ENCODE measurements around the gene SHF.

Gene SHF

DNA sequence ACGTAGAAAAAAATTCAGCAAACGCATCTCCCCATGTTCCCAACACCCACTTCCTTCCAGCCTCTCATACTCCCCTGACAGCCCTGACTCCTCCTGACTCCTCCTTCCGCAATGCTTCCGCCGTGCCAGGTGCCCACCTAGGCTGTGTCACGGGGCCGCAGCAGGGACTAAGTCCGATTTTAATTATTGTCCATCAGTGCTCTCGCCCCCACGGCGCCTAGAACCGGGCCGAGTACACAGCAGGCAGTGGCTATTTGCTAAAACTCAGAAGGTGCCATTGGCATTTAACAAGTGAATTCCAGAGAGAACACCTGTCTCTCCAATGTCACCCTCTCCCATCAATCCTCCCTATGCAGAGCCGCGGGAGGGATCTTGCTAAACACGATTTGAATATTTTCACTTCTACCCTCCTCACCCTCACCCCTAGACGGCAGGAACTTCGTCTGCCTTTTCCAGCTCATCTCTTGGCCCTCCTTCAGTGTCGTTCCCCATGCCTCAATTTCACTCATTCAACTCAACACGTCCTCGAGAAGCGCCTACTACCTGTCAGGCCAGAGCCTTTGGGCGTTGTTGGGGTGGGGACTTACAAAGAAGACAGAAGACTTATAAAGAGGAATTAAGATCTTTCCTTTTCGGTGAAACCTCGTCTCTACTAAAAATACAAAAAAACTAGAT is 11.5 kb upstream of the SHF start:
- peak in 1 of 2 experiments; percentile 22 for DNase-seq

DNA sequence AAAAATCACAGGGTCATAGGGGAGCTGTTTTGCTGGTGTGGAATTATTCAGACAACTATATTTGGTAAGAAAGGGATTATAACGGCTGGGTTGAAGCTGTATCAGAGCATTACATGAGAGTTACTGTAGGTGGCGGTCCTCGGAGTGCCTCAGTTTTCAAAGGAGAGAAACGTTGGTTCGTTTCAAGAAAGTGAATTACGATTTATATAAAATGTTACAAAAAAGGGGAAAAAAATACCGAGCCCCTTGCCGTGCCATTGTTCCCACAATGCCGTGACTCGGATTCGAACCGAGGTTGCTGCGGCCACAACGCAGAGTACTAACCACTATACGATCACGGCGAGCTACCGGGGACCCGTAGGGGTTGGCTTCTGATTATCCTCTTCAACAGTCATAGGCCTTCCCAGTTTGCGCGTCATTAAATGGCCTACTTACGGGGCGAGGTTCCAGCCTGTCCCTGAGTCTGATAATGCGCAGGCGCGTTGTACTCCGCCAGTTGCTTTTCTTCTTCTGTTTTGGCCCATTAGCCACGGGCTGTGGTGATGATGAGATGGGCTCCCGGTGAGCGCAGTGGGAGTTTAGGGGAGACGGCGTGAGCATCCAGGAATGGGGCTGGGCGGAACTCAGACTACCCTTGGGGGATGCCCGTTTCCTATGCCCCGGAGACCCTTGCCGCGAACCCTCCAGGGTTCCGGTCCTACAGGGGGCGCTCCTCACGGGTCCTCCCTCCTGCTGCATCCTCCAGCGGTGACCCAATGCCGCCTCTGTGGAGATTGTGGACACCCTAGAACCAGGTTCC is 10.8 kb upstream of the SHF start:
- DNase-seq: peak; percentile 87 to 90

DNA sequence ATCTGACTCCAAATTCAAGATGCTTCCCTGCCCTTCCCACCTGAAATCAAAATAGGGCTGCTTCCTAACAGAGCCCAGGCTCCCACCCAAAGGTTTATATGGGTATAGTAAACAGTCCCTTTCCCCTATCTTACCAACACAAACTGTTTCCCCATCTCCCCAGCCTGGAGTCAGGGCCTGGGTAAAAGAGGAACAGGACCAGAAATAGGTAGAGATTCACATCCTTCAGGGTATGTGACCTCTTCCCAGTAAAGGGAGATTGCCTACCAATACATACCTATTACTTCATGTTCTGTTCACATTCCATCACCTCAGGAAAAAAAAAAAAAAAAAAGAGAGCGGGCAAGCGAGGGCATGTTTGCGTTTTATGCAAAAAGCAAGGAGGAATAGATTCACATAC is 9.7 kb upstream of the SHF start:
- no peak for DNase-seq

DNA sequence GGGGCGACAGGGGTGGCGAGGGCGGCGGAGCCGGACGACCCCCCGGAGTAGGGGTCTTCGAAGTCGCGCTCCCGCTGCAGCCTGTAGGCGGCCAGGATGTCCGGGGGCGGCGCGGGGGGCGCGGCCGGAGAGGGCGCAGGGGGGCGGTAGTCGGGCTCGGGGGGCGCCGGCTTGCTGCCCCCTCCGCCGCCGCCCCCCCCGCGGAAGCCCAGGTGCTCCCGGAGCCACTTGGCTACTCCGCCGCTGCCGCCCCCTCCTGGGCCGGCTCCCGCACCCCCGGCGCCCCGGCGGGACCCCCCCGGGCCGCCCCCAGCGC is 230 bp downstream of the SHF start:
- DNase-seq: no peak

DNA sequence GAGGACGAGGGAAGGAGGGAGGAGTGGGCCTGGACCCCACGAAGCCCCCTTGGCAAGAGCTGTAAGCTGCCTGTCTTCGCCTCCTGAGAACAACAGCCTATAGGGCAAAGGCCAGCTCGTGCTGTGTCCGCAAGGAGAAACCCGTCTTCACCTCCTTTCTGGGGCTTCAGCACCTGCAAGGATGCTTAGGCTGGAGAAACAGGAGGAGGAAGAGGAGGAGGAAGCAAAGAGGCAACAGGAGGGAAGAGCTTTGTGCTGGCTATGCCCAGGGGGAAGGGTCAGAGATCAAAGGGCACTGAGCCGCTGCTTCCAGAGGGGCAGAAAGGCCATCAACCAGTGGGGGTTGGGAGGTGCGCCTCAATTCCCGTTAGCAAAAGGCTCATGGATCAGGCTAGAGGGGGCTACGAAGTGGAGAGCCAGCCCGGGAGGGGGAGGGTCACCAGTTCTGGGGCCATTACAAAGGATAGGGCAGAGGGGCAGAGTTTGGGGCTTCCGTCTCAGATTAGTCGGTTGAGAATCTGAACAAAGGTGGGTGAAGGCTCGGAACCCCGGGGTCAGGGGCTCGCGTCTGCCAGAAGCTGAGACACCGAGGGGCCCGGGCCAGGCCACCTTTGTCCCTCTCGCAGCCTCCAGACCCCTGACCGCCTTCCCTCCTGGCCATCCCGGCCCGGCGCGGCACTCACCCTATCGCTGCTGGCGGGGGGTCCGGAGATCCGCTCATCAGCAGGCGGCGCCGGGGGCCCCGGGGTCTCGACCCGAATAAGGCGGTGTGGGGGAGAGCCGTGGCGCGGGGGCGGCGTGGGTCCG is 792 bp downstream of the SHF start:
- no peak for DNase-seq

DNA sequence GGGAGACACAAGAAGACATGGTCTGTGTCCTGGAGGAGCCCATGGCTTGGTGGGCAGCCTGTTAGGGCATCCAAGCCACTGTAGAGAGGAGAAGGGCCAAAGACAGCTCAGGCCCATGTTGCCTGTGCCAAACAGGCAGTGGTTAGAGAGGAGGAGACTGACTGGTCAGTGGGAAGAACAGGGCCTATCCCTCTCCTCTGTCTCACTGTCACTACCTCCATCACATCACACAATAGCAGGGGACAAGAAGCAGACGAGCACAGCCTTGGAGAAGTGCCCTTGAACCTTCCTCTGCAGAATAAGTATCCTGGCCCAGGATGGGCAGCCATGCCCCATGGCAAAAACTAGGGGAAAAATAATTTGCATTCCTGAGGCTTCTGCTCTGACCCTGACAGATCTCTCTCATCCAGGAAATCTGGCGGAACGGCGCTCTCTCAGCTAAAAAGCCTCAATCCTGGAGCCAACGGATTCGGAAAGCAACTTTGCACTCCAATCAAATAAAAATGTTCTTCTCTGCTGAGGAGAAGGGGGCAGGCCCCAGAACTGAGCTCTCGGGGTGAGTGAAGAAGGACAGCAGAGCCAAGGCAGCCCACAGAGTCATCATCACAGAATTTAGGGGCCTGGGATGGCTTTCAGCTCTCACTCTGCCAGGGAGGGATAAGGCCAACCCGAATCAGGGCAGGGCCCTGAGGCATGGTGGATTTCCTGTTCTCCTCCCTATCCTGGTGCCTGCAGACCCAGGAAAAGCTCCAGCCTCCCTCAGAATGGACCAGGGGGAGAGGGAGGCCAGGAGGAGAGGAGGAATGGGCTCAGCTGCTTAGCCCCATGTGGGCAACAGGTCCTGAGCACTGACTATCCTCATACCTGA is 1.6 kb downstream of the SHF start:
- no peak for DNase-seq

DNA sequence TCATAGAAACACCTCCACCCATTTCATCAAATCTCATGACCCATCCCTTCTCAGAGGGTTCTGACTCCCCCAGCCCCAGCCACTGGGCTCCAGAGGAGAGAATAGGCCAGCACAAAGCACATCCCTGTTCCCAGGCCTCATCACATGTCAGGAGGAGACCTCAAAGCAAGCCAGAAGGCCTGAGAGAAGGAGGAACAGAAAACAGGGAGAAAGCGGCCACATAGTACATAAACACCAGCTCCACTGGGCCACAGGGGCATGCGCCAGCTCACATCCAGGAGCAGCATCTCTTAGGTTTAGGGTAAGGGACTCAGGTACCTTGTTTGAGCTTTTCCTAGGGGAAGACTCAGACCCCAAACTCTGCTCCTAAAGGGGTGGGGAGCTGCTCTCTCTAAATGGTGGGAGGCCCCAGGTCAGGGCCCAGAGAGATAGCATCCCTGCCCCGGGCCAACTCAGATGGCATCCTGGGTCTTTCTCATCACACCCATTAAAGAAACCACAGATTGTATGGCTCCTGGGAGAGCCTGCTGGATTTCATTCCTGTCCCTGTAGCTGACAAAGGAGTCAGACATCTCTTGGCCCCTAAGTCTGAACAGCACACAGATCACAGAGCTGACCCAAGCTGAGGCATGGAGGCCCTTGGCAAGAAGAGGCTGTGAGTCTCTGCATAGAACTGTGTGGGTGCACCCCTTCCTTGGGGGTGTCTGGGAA is 2.5 kb downstream of the SHF start:
- no peak for DNase-seq

DNA sequence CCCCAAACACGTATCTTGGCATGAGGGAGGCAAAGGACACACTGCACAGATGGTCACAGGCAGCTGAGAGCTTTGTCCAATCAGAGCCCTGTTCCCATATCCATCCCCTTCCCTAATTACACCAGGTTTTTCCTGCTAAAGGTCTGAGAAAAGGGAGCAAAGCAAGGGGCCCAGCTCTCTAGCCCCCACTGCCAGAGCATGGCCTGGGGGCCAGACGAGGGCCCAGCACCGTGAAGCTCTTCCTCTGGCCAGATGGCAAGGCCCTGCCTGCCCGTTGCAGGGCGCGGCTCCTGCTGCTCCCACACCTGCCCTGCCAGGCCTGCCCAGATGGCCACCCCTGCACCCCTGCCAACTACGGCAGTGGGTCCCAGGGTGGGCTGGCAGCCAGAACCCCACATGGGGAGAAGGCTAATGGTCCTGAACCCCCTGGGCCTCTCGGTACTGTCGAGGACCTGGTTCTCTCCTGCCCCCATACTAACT is 3.2 kb downstream of the SHF start:
- DNase-seq: no peak

DNA sequence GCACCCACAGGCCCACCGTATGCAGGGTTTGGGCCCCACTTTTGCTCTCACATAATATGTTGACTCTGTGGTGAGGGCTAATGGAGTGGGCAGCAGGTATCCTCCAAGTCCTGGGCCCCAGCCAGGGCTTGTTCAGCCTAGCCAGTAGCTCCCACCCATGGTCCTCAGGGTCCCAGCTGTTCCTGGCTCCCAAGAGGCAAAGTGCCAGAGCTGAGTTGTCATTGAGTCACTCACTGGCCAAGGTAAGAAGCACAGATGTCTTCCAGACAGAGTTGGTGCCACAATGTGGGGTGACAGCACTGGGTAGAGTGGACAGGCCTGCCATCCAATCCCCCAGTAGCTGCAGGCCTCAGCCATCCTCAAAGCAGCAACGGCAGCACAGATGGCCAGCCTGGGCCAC is 4.3 kb downstream of the SHF start:
- DNase-seq: no peak

DNA sequence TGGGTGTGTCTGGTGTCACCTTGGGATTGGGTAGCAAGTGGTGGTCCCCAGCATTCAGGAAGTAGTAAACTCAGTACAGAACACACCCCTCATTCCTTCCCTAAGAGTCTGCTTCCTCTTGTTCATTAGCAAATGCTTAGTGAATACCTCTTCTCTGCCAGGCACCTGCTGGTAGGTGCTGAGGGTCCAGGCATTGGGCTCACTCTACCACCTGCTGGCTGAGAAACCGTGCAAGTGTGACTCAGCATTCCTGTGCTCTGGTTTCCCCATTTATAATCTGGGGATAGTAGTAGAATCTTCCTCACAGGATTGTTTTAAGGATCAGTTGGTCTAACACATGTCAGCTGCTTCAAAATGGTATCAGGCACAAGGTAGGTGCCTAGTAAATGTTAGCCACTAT is 4.8 kb downstream of the SHF start:
- DNase-seq: no peak

DNA sequence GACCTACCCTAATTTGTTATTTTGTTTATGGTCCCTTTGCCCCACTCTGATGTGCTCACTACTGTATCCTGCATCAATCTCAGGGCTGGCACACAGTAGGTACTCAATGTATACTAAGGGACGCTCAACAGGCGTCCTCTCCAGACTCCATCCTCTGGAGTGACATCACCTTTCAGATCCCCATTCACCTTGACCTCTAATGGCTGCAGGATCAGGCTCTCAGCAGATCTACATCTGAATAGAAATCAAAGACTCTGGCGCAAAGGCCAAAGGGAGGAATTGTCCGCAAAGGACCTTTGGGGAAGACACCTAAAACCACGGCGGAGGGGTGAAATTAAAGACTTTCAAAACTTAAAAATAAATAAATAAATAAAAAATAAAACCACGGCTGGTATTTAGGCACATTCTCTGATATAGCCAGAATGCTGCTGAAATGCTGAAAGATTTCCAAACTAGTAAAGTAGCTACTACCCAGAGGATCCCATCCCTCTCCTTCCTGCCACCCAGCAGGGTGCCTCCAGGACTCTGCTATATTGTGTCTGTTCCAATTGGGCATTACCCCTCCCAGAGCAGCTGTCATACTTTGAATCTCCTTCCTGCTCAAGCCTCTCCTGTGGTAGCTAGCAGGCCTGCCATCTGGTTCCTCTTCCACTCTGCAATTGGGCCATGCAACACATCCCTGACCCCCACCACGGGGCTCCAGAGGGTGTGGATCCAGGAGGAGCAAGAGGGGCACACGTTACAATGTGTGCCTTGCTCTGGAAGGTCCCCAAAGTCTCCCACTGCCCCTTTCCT is 6.1 kb downstream of the SHF start:
- no peak for DNase-seq

DNA sequence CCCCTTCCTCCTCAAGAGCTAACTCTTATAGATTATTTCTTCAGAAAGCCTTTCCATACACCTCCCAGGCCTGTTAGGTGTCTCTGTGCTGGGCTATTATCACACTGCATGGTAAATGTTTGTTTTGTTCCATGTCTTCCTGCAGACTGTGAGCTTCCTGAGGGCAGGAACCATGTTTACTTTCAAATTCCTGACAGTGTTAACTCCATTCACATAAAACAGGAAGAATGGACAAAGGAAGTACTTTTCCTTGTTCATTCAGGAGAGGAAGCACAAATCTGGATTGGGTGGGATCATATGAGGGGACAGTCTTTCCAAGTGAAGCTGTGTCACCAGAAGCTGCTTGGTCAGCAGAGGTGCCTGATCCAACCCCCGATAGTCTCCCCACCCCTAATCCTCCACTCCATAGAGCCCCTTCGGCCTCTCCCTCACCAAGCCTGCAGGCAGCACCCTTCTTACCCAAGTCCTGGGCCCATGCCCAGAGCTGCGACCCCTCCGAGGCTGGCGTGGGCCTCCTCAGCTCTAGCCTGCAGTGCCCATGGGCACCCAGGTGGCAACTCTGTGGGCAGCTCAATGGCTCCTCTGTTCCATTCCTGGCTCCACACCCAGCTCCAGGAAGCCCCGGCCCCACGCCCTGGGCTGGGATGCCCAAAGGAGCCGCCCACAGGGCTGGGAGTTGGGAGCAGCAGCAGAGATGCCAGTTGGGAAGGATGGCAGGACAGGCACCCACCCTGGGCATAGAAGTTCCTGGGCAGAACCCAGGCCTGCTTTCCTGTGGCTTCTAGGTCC is 6.9 kb downstream of the SHF start:
- DNase-seq: no peak

DNA sequence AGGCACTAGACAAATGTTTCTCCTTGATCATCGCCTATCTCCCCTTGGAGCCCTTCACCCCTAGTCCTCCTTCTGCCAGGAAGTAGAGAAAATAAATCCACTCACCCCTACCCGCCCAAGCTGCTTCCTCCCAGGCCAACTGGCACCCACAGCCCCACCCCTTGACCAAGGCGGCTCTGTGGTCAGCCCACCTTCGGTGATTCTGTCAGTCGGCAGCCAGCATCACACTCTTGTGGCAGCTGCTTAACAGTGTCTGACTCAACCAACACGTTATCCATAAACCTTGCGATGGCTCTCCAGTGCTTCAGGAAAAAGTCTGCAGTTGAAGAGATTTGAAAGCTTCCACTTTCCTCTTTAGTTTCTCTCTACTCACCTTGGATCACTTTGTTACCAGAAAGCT is 7.6 kb downstream of the SHF start:
- no peak for DNase-seq

DNA sequence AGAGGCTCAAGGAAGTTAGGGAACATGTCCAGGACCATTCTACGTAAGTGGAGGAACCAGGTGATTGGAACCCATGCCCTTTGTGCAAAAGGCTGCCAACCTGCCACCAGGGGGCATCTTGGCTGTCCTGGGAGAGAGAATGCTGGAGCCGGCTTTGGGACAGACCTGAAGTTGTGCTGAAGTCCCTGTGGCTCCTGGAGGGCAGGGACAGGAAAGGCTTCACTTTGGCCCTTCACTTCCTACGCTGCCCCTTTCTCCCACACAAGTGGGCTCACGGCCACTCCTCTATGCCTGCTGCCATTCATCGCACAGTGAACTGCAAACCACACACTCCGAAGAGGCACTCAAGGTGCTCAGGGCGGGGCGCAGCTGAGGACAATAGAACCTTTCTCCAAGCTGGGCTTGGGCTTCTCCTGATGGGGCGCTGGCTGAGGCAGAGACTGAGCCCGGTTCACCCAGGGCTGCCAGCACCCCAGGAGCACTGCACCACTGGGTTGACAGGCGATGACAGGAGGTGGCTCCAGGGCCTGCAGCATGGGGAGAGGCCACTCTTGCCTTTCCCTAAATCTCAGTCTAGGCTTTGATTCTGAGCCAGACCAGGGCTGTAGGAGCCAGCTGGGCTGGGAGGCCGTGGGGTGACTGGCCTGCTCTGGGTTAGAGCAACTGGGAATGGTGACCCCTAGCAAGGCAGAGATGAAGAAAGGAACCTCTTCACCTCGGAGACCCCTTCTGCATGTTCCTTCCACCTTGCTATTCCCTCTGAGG is 8.4 kb downstream of the SHF start:
- DNase-seq: peak; percentile 46 to 47

DNA sequence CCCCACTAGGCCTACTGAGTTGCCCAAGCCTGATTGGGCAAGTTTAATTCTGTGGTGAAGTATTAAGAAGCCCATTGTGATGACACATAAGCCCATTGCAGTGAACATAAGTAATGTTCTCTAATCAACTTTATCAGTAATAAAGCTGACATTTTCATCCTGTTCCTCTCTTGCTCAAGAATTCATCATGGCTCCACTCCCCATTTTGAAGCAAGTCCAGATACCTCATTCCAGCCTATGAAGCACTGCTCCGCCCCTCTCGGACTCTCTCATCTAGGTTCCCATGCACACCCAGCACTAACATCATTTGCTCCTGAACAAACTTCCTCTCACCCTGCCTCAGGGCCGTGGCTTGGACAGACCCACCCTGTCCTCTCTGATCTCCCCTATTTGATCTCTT is 10.5 kb downstream of the SHF start:
- DNase-seq: no peak

DNA sequence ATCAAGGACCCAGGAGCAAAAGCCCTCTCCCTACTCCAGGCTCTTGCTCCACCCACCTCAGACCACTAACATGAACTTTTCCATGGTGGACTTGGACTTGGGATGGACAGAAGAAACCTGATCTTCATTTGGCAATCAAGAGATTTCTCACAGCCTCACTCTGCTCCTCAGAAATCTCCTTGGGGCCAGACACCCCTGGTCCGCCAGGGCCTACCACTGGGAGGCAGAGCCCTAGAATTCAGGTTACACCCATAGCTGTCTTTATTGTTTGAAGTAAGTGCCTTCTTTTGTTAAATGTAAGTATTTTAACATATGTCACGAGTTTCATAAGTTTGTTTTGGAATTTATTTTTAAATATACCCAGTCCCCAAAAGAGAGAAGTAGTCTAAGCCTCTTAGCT is 13.2 kb downstream of the SHF start:
- DNase-seq: no peak

DNA sequence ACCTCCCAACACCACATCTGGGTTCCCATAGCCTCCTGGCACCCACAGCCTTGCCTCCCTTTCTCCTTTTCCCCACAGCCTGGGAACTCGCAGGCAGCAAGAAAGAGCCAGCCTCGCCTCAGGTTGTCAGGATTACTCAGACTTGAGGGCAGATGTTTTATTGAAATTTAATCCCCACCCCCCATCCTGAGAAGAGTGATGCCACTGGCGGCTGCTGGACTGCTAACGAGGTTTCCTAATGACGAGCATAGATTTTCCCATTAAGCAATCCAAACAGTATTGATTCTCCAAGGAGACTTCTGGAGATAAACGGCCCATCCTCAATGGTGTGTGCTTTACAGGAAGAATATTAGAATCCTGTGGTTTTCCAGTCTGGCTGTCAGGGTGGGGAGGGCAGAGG is 13.7 kb downstream of the SHF start:
- DNase-seq: no peak

DNA sequence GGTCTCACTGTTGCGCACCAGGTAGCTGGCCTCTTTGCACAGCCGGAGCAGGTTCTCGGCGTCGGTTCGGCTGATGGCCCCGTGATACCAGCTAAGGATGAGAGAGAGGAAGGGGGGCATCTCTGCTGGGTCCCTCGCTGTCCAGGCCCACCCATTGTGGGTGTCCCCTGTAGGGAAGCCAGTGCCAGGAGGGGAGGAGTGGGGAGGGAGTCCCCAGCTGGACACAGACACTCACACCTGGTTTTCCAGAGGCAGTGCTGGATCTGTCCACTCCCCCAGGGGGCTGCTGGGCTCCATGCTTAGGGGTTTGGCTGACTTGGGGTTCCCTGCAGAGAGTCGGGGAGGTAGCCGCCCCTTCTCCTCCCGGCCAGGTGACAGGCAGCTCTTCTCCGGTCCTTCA is 15.9 kb downstream of the SHF start:
- DNase-seq: no peak

DNA sequence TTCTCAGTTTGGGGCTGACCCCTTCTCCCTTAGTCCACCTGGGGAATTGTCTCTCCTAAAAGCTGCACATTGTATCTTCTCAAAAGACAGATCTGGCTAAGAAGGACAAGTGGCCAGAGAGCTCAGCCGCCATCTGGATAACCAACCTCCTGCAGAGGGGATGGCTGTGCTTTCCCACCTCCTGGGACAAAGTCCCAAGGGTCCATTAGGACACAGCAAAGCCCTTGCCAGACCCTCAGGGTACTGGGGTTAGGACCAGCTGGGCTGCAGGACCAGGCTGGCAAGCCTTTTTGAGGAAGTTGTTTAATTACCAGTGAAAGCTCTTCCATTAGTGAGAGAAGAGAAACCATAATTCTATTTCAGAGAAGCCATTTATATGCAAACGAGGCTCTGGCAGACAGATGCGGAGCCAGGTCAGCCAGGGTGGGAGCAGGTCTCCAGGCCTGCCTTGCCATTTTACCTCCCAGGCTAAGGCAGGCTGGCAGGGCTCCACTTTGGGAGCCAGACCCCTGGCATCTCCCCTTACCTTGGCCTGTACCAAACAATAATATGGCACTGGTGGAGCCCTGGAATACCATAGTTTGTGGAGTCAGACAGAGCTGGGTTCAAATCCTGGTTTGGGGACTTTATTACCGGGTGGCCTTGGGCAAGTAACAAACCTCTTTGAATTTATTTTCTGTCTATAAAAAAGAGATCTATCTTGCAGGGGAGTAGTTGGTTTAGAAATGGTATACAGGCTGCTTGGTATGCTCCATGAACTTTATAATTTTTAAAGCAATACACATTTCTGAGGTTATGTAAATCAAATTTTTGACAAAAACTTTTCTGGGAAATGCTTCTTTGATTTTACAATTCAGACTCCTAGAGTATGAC is 17.9 kb downstream of the SHF start:
- DNase-seq: no peak
